Heart right ventricle (tissue), 16 donors: ENCODE results near the gene SCN7A. TPM values are rescaled to one million over a fixed set of nuclear protein-coding genes. Genes with fewer than 3 reads are reported as not detected.
A peak's percentile ranks its signal among the peaks of the same experiment; 100 is the strongest.

Experiments
- ATAC-seq, 8 donors: fragments of 200-7000 bp; cut with Tn5 transposase; one replicate each; pipeline ENCODE4 v1.9.1; 2020; ENCODE audit warnings: mild to moderate bottlenecking in 8 of 8, moderate library complexity in 8 of 8, moderate number of reproducible peaks in 1 of 8
- DNase-seq, 2 donors: peaks; one replicate each; pipeline ENCODE4 v3.0.0-alpha.2; 2020
- H3K27ac ChIP-seq, 10 donors: fragments of 200-600 bp; sonication (generic) in 2 of 10; one replicate each; pipeline versions ENCODE4 v1.5.0 to v1.8.0; 2020 to 2022; ENCODE audit warnings: mild to moderate bottlenecking in 3 of 10
- H3K27me3 ChIP-seq, 7 donors: fragments of 200-600 bp; one replicate each; pipeline ENCODE4 v1.8.0; 2021 to 2022; ENCODE audit warnings: mild to moderate bottlenecking in 2 of 7
- H3K36me3 ChIP-seq, 9 donors: fragments of 200-600 bp; sonication (generic) in 1 of 9; one replicate each; pipeline versions ENCODE4 v1.5.0 to v1.8.0; 2020 to 2022; ENCODE audit warnings: mild to moderate bottlenecking in 2 of 9
- H3K4me1 ChIP-seq, 9 donors: fragments of 200-600 bp; sonication (generic) in 1 of 9; one replicate each; pipeline versions ENCODE4 v1.5.0 to v1.8.0; 2020 to 2022; ENCODE audit warnings: mild to moderate bottlenecking in 4 of 9
- H3K4me3 ChIP-seq, 10 donors: fragments of 200-600 bp; sonication (generic) in 2 of 10; one replicate each; pipeline versions ENCODE4 v1.5.0 to v1.8.0; 2020 to 2022; ENCODE audit warnings: mild to moderate bottlenecking in 7 of 10, moderate library complexity in 2 of 10
- H3K9me3 ChIP-seq, 11 donors: fragments of 200-600 bp in 10 of 11; sonication (generic) in 2 of 11; one replicate each; pipeline versions ENCODE4 v1.5.0 to v1.8.0; 2013 to 2022; ENCODE audit warnings: mild to moderate bottlenecking in 2 of 11, control low read depth in 1 of 11, moderate library complexity in 1 of 11
- WGBS, 2 donors: extraction: QIAGEN DNeasy Blood & Tissue Kit; methylation state at CpG; one replicate each; pipeline ENCODE4 v1.1.7; 2013; ENCODE audit warnings: inconsistent platforms in 1 of 2; 5-methylcytosine and 5-hydroxymethylcytosine counted together
- intact Hi-C, 10 donors: fragments of 100-400 bp; cut with DNase I; formaldehyde crosslinking; loops; one replicate each; pipeline versions ENCODE4 v1.11.1 to v1.14.2; 2022
- polyA plus RNA-seq, 2 donors: library from polyadenylated mRNA; stranded (reverse); fragments of 200-250 nt; gene quantifications; one replicate each; pipeline ENCODE4 v1.2.3, GENCODE V29; 2013
- total RNA-seq, 10 donors: library from RNA; stranded (reverse); fragmentation: NEBNext Ultra II Directional in 3 of 10; extraction: Animal tissue kit (Norgen Biotek cat#: 25700) in 3 of 10; gene quantifications; one replicate each; pipeline versions ENCODE4 v1.2.1 to v1.2.4, GENCODE V29; 2021 to 2023
- TF ChIP-seq, protein P1 (sequence below), 9 donors: fragments of 200-600 bp; sonication (generic) in 2 of 9; IDR thresholded peaks; one replicate each; pipeline versions ENCODE4 v1.5.0 to v1.8.0; 2021 to 2022; ENCODE audit warnings: antibody characterized with exemption in 9 of 9, mild to moderate bottlenecking in 5 of 9, moderate library complexity in 1 of 9
- donor health status: Arrhythmogenic right ventricular cardiomyopathy.
- donor health status: ischemic (EF 13 %, LVEDD 7.1; RV severe dilation, severe dysfunction).
- donor health status: healthy with polysubstance abuse.
- donor health status: DM: no; HTN: yes; CAD: no.
- donor health status: DM: no; HTN: no; CAD: no.
- donor health status: ischemic (EF 25% LVEDD 6.9; RV normal size, moderate dysfunction).
- donor health status: ischemic (EF 25% LVEDD 5.7; RV mildly dilated, moderate dysfunction).
- donor health status: healthy.
- donor health status: DM: yes; HTN: yes; CAD: no.
- donor health status: Ischemic cardiomyopathy.
- donor health status: ischemic (EF 35%, LVEDD 5.7; RV mildly dilated, moderate dysfunction).
- donor health status: nonischemic (EF 11% LVEDD 7.7; RV severe dilation, severe dysfunction).
- donor health status: DM: yes; HTN: yes; CAD: no.
- donor health status: PGD.
- donor health status: ischemic (EF 29% LVEDD 5.4; RV normal size, mild dysfunction).
- donor health status: nonischemic (EF 23%, LVEDD 6.1; RV moderate dilation, normal function).

Gene SCN7A
- total and polyA plus RNA-seq, 12 donors: 2.4 to 31.2 (median 15.4) TPM

GRCh38 chr2:166520604-166521003 is 26.6 kb upstream of the SCN7A start:
- H3K36me3 ChIP-seq: no peaks in the 10 kb centered on the region
- ATAC-seq (no peak), DNase-seq (no peak)
- intact Hi-C loops: no loop called here
- WGBS, 2 donors: 75 to 77% methylated on average over 2 of the region's 2 CpGs
- H3K4me3 ChIP-seq: no peak overlapping the region
- H3K4me1 ChIP-seq: peaks cover 0 to 10% (median 0%) of the 10 kb centered on the region in 9 donors
- H3K27ac ChIP-seq: no peak overlapping the region
- peaks cover 0 to 5% (median 0%) of the 10 kb centered on the region in 7 donors for H3K27me3 ChIP-seq
- H3K9me3 ChIP-seq: no peaks in the 10 kb centered on the region
- TF ChIP-seq, protein P1, sequence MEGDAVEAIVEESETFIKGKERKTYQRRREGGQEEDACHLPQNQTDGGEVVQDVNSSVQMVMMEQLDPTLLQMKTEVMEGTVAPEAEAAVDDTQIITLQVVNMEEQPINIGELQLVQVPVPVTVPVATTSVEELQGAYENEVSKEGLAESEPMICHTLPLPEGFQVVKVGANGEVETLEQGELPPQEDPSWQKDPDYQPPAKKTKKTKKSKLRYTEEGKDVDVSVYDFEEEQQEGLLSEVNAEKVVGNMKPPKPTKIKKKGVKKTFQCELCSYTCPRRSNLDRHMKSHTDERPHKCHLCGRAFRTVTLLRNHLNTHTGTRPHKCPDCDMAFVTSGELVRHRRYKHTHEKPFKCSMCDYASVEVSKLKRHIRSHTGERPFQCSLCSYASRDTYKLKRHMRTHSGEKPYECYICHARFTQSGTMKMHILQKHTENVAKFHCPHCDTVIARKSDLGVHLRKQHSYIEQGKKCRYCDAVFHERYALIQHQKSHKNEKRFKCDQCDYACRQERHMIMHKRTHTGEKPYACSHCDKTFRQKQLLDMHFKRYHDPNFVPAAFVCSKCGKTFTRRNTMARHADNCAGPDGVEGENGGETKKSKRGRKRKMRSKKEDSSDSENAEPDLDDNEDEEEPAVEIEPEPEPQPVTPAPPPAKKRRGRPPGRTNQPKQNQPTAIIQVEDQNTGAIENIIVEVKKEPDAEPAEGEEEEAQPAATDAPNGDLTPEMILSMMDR (IDR thresholded peaks at IDR 0.05): no peak

DNA sequence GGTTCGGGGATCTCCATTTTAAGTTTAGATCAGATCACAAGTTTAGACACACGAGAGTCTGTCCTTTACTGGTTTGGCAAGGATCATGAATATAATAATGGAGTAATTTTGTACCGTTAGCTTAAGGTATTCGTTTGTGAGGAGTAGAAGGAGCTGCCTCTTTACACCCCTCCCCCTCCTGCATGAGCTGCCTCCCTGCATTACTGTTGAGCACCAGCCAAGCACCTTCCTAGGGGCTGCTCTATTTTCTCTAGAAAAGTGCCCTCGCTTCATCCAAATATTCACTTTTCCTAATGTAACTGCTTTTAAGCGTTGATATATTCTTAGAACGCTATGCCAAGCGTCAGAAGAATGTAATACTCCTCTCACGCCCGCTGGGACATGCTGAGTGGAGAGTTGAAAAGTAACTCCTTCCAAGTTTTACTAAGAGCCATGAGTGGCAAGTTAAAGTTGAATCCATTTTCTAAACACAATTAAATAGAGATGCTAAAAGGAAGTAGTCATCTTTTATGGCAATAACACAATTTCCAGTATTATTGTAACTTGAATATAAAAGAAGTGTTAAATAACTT is 25.4 kb upstream of the SCN7A start:
- DNase-seq: no peak

DNA sequence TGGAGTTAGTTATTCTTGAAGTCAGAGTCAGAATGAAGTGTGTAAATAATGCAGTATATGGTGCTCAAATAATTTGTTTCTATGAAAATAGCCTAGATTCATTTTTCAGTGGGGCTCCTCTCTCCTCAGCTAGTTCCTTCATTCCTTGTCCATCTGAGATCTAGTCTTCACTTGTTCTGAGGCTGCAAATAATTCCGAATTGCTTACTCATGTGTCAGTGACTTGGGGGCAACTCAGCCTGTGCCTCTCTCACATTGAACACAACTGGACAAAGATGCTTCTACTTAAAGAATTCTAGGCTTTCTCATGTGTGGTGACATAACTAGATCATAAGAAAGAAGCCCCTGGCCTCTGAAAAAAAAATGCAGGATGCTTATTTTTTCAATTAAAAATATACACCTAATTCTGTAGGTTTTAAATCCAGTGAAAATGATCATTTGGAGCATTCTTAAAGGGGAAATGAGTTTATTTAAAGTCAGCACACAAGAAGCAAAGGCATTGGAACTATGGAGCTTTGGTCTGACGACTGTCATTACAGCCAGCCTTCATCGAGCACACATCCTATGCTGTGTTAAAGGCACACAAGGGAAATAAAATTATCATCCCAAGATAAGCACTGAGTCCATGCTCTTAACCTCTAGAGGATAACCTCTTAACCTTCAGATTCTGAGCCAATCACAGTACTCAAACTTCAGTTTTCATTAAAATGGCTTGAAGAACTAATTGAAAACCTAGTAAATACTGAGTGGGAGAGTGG is 24.8 kb upstream of the SCN7A start:
- Histone ChIP-seq H3K27ac (peak overlapping the region in 1 of 10 donors; percentile 9), H3K36me3 (no peaks in the 10 kb centered on the region), H3K4me1 (peaks cover 0 to 10% (median 0%) of the 10 kb centered on the region in 9 donors), H3K9me3 (no peaks in the 10 kb centered on the region), H3K27me3 (no peaks in the 10 kb centered on the region), H3K4me3 (peak overlapping the region in 6 of 10 donors; percentile 9 to 37 (median 26))
- ATAC-seq (peak in 2 of 8 donors; percentile 47 to 65), DNase-seq (no peak)
- intact Hi-C loops: loop anchor here in 4 of 10 donors (5.0 to 10.0 kb wide), 5 partner anchors 94 to 157 kb away; no protein-coding TSS in a partner anchor
- WGBS, 2 donors: 28 to 33% methylated on average over 3 of the region's 3 CpGs
- TF ChIP-seq, protein P1 (IDR thresholded peaks at IDR 0.05): no peak

More for the DNA sequence above, 25.4 kb upstream of the SCN7A start:
- TF ChIP-seq, protein P1 (IDR thresholded peaks at IDR 0.05): no peak
- H3K4me3 ChIP-seq: peak overlapping the region in 7 of 10 donors; percentile 9 to 37 (median 23)
- WGBS, 2 donors: 23 to 31% methylated on average over 10 of the region's 10 CpGs
- no peaks in the 10 kb centered on the region for H3K36me3 ChIP-seq
- intact Hi-C loops: loop anchor here in 4 of 10 donors (5.0 to 10.0 kb wide), 5 partner anchors 95 to 157 kb away; no protein-coding TSS in a partner anchor
- peaks cover 0 to 10% (median 0%) of the 10 kb centered on the region in 9 donors for H3K4me1 ChIP-seq
- ATAC-seq: peak in 5 of 8 donors; percentile 40 to 76 (median 61)
- peak overlapping the region in 1 of 10 donors; percentile 9 for H3K27ac ChIP-seq
- no peaks in the 10 kb centered on the region for H3K9me3 ChIP-seq
- H3K27me3 ChIP-seq: no peaks in the 10 kb centered on the region

DNA sequence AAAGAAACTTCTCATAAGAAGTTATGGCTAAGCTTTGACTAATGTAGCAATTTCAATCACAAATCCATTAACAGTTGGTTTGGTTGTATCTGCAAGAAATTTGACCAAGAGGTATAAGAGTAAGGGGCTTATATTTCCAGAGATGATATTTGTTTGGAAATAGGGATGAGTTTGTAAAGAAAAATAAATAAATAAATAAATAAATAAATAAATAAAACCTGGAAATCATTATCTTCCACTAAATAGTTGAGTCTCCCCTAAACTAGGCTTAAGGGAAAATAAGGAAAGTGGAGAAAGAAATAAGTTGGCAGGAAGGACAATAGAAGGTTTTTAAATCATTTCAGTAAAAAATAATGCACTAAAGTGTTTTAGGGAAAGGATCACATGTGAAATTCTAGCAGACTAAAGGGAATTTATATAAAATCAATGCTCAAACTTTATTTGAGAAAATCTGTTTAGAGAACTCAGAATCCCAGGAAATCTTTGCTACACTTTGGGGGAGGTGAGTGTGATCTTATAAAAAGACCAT is 23.5 kb upstream of the SCN7A start:
- ATAC-seq (no peak), DNase-seq (no peak)
- Histone ChIP-seq H3K27ac (no peak overlapping the region), H3K4me3 (no peak overlapping the region), H3K36me3 (no peaks in the 10 kb centered on the region), H3K27me3 (no peaks in the 10 kb centered on the region), H3K4me1 (peaks cover 0 to 10% (median 0%) of the 10 kb centered on the region in 9 donors), H3K9me3 (no peaks in the 10 kb centered on the region)
- TF ChIP-seq, protein P1 (IDR thresholded peaks at IDR 0.05): no peak
- intact Hi-C loops: loop anchor here in 4 of 10 donors (5.0 to 10.0 kb wide), 5 partner anchors 93 to 155 kb away; no protein-coding TSS in a partner anchor
